Breast epithelium (tissue), 3 donors: Measurements from ENCODE around the gene RRP1.

Experiments used
- CTCF ChIP-seq, 3 donors: fragments of 450-650 bp; IDR thresholded peaks; one replicate each; pipeline ENCODE4 v1.5.1; 2016 to 2017; ENCODE audit warnings: antibody characterized with exemption in 3 of 3, mild to moderate bottlenecking in 3 of 3, moderate library complexity in 3 of 3
- POLR2A ChIP-seq: fragments of 450-650 bp; IDR thresholded peaks from one replicate; pipeline ENCODE4 v1.6.1; 2016; ENCODE audit warnings: antibody characterized with exemption, mild to moderate bottlenecking, moderate library complexity
- POLR2AphosphoS5 ChIP-seq, 3 donors: sonication (generic); formaldehyde crosslinking; IDR thresholded peaks; one replicate each; pipeline ENCODE4 v1.6.1; 2017; ENCODE audit warnings: antibody characterized with exemption in 3 of 3

DNA sequence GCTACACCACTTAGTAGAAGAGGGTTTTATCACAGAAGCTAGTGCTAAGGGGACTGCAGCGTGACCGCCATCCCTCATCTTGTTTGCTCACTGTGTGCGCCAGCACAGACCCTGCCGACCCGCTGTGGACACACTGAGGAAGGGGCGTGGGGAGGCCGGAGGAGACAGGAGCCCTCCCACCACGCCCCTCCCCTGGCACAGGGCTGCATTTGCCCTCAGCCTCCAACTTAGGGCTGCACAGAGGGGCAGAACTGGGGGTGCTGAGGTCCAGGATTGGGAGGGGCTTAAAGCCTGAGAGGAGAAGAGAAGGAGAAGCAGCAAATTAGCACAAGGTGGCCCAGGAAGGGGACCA lies 37.2 kb downstream of the RRP1 start:
- TF ChIP-seq POLR2AphosphoS5 (IDR thresholded peaks at IDR 0.05) (no peak), CTCF (IDR thresholded peaks at IDR 0.05) (no peak), POLR2A (no peak)
